Right atrium auricular region (tissue), 2 donors: ENCODE results near the gene KRTAP10-9. TPM values are rescaled to one million over a fixed set of nuclear protein-coding genes. Genes with fewer than 3 reads are reported as not detected.
"Not testable (repeated sequence)": the region's sequence is repeated elsewhere in the genome, so short reads cannot be mapped to it uniquely, and the experiment has no call there.

Source experiments
- DNase-seq: peaks from one replicate; pipeline ENCODE4 v3.0.0-alpha.2; 2019; ENCODE audit warnings: low spot score
- H3K27ac ChIP-seq, 2 donors: fragments of 200-600 bp; sonication (generic); 1 replicate in 1 of 2; 2 replicates in 1 of 2; pipeline ENCODE4 v1.5.1; 2016 to 2019
- H3K27me3 ChIP-seq, 2 donors: fragments of 200-600 bp; sonication (generic); one replicate each; pipeline versions ENCODE4 v1.5.1 to v1.6.0; 2017 to 2019
- H3K36me3 ChIP-seq: fragments of 200-600 bp; sonication (generic); one replicate; pipeline ENCODE4 v1.5.1; 2016
- H3K4me1 ChIP-seq, 2 donors: fragments of 200-600 bp; sonication (generic); one replicate each; pipeline versions ENCODE4 v1.5.1 to v1.6.0; 2017 to 2019
- H3K4me3 ChIP-seq, 2 donors: fragments of 200-600 bp; sonication (generic); 1 replicate in 1 of 2; 2 replicates in 1 of 2; pipeline ENCODE4 v1.5.1; 2017 to 2019; ENCODE audit warnings: mild to moderate bottlenecking in 1 of 2, moderate library complexity in 1 of 2
- H3K9me3 ChIP-seq, 2 donors: fragments of 200-600 bp; sonication (generic); one replicate each; pipeline ENCODE4 v1.5.1; 2019
- total RNA-seq, 2 donors: library from RNA; depleted of rRNA; stranded (reverse); fragments of >200 nt; gene quantifications; one replicate each; pipeline ENCODE4 v1.1.0, GENCODE V29; 2016
- TF ChIP-seq, protein P1 (sequence below), 2 donors: fragments of 200-600 bp; sonication (generic); IDR thresholded peaks; one replicate each; pipeline ENCODE4 v1.5.1; 2019; ENCODE audit warnings: antibody characterized with exemption in 2 of 2

The KRTAP10-9 gene
- total RNA-seq, 2 donors from 2014 or later, result not detected

DNA sequence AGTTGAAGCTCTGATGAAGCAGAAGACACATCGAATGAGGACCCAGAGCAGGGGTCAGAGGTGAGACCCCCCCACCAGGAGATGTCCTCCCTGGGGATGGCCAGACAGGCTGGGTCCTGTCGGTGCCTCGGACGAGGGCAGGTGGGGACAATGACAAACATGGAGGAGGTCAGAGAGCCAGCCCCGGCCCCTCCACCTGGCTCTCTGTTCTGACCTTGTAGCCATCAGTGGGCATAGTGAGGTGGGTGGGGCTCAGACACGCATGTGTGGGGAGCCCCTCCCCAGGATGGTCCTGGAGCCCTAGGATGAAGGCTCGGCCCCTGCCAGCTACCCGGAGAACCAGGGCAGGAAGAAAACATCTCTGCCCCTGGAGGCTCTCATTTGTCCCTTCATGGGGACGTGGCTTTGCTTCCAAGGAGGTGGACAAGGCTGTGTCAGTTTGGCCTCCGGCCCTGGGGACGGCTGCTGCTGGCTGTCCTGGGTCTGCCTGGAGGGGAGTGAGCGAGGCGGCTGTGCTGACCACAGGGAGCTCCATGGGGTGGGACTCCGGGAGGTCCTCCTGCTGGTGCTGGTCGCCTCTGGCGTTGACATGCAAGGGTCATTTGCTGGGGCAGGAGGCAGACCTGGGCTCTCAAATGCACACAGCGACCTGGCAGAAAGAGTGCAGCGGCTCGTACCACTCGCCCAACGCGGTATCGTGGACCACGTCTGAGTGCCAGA, 37.1 kb upstream of the KRTAP10-9 start:
- no peak overlapping the region for H3K4me3 ChIP-seq
- H3K4me1 ChIP-seq, result no peaks in the 10 kb centered on the region
- no peaks in the 10 kb centered on the region for H3K9me3 ChIP-seq
- no peaks in the 10 kb centered on the region for H3K27me3 ChIP-seq
- DNase-seq, result no peak
- no peak overlapping the region for H3K27ac ChIP-seq
- H3K36me3 ChIP-seq, result no peaks in the 10 kb centered on the region
- TF ChIP-seq, protein P1, sequence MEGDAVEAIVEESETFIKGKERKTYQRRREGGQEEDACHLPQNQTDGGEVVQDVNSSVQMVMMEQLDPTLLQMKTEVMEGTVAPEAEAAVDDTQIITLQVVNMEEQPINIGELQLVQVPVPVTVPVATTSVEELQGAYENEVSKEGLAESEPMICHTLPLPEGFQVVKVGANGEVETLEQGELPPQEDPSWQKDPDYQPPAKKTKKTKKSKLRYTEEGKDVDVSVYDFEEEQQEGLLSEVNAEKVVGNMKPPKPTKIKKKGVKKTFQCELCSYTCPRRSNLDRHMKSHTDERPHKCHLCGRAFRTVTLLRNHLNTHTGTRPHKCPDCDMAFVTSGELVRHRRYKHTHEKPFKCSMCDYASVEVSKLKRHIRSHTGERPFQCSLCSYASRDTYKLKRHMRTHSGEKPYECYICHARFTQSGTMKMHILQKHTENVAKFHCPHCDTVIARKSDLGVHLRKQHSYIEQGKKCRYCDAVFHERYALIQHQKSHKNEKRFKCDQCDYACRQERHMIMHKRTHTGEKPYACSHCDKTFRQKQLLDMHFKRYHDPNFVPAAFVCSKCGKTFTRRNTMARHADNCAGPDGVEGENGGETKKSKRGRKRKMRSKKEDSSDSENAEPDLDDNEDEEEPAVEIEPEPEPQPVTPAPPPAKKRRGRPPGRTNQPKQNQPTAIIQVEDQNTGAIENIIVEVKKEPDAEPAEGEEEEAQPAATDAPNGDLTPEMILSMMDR (IDR thresholded peaks at IDR 0.05), result no peak

DNA sequence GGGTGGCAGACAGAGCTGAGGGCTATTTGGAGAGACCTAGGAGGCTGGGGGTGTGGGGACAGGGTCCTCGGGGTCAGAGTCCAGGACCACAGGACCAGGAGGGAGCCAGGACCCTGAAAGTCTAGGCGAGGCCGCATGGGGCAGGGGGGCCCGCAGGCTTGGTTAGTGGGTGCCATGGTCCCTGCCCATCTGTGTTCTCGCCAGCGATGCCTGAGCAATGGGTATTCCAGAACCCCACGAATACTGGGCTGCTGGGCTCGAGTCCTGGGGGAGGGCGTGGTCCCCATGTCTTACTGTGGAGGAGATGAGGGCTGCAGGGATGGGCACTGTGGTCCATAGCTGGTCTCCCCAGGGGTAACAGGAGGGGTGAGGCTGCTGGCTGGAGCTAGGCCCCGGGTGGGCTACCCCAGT, 36.6 kb upstream of the KRTAP10-9 start:
- Histone ChIP-seq H3K4me1 (no peaks in the 10 kb centered on the region), H3K36me3 (no peaks in the 10 kb centered on the region), H3K4me3 (no peak overlapping the region), H3K27me3 (no peaks in the 10 kb centered on the region), H3K9me3 (no peaks in the 10 kb centered on the region), H3K27ac (no peak overlapping the region)
- no peak for DNase-seq
- TF ChIP-seq, protein P1 (IDR thresholded peaks at IDR 0.05), result no peak

GRCh38 chr21:44590897-44591800, 35.7 kb upstream of the KRTAP10-9 start:
- not testable (repeated sequence) for H3K9me3 ChIP-seq, H3K27ac ChIP-seq, H3K36me3 ChIP-seq, H3K27me3 ChIP-seq, H3K4me3 ChIP-seq, H3K4me1 ChIP-seq, DNase-seq

DNA sequence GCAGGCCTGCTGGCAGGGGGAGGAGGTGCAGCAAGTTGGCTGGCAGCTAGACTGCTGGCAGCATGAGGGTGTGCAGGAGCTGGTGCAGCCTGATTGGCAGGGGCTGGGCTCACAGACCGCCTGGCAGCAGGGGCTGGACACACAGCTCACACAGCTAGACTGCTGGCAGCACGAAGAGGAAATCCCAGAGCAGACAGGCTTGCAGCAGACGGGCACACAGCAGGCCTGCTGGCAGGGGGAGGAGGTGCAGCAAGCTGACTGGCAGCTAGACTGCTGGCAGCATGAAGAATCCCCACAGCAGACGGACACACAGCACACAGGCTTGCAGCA, 35.1 kb upstream of the KRTAP10-9 start:
- not testable (repeated sequence) for H3K9me3 ChIP-seq, H3K27me3 ChIP-seq, H3K4me3 ChIP-seq

GRCh38 chr21:44592446-44593311, 34.2 kb upstream of the KRTAP10-9 start, which contains the start of gene KRTAP10-6:
TSS of gene KRTAP10-6 (minus strand) at chr21:44592505. CDS start at chr21:44592484, 21 bp downstream.
- Histone ChIP-seq H3K9me3 (no peaks in the 10 kb centered on the region), H3K4me3 (no peak within 1 kb of the TSS), H3K36me3 (no peaks in the 10 kb centered on the region), H3K27ac (no peak within 1 kb of the TSS), H3K4me1 (no peaks in the 10 kb centered on the region), H3K27me3 (no peaks in the 10 kb centered on the region)
- TF ChIP-seq, protein P1 (IDR thresholded peaks at IDR 0.05), result no peak
- peak; percentile 50 for DNase-seq

More for the DNA sequence above, 35.1 kb upstream of the KRTAP10-9 start:
- H3K36me3 ChIP-seq, H3K27ac ChIP-seq, DNase-seq, H3K4me1 ChIP-seq: not testable (repeated sequence)

DNA sequence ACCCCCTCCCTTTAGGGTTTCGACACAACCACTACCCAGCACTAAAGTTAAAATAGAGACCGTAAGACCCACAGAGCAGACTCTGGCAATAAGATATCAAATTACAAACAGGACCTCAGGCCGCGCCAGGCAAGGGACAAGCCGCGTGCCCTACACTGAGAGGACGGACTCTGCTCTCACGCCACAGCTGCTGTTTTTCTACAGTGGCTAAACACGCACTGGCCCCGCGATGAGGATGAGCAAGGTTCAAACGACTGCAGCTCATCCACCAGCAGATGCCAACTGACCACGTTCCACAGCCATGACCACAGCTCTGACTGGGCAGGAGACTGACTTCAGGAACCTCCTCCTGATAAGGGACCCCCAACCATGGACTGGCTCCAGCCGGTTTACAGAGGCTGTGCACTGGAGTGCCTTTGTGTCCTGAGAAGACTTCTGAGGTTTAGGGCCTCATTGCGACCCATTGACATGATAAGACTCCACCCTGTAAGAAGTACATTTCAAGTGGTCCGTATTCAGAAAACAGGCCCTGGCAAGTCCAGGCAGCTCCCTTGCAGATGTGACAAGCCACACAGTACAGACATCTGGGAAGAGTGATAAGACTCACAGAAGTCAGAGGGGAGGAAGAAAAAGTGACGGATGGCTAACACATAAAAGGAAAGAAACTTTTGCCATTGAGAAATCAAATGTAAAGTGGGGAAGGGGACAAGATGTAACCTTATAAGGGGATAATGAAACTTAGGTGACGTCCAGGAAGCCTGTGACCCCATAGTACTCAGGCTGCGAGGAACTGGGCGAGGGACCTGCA, 33.1 kb upstream of the KRTAP10-9 start:
- Histone ChIP-seq H3K9me3 (peaks cover 0 to 2% of the 10 kb centered on the region in 2 donors), H3K4me3 (no peak overlapping the region), H3K27ac (no peak overlapping the region), H3K36me3 (no peaks in the 10 kb centered on the region), H3K4me1 (no peaks in the 10 kb centered on the region), H3K27me3 (no peaks in the 10 kb centered on the region)
- DNase-seq, result peak; percentile 48
- TF ChIP-seq, protein P1 (IDR thresholded peaks at IDR 0.05), result no peak
